Endothelial cell of umbilical vein (primary cell): ENCODE results near the gene COL5A1. TPM values are rescaled to one million over a fixed set of nuclear protein-coding genes. Genes with fewer than 3 reads are reported as not detected.

ENCODE experiments used
- BruUV-seq: library from RNA; stranded (reverse); fragments of 400-500 nt; replicated peaks from 2 replicates; lab custom pipeline; 2021; lab: Mats Ljungman, UMichigan
- CTCF ChIA-PET: fragments of 300-600, 350-600 bp; sonication (Branson Sonifier 250); formaldehyde crosslinking; loops from one replicate; lab custom pipeline; 2021; ENCODE audit warnings: antibody characterized with exemption, inconsistent platforms; lab: Charles Lee
- POLR2A ChIA-PET: fragments of 300-600, 350-600 bp; sonication (Branson Sonifier 250); formaldehyde crosslinking; loops from one replicate; lab custom pipeline; 2021; ENCODE audit warnings: antibody characterized with exemption, inconsistent platforms; lab: Charles Lee
- DNase-seq: peaks from one replicate; pipeline ENCODE4 v3.0.0-alpha.2; 2011; ENCODE audit warnings: low read depth, low spot score
- FAIRE-seq: peaks from 2 replicates; lab custom pipeline; 2011; peaks lifted over from hg19 to GRCh38; lab: Jason Lieb, UNC
- H2AFZ ChIP-seq: 2 replicates; pipeline ENCODE4 v1.6.0; 2012; ENCODE audit warnings: low read depth, low read length, control low read depth, inconsistent platforms
- H3K27ac ChIP-seq: 2 replicates; pipeline ENCODE4 v1.5.1; 2011; ENCODE audit warnings: low read depth, mild to moderate bottlenecking, control low read depth, low read length, moderate library complexity; ENCODE audit not compliant: insufficient read depth
- H3K27me3 ChIP-seq, 2 experiments: 2 replicates each; pipeline versions ENCODE4 v1.6.0 to v1.6.1; 2011; ENCODE audit warnings: low read length in 2 of 2, mixed read lengths in 1 of 2; ENCODE audit not compliant: control insufficient read depth in 2 of 2, insufficient read depth in 2 of 2
- H3K36me3 ChIP-seq, 2 experiments: 2 replicates in 1 of 2; 3 replicates in 1 of 2; pipeline ENCODE4 v1.5.1; 2011; ENCODE audit warnings: low read length in 2 of 2, mild to moderate bottlenecking in 1 of 2, moderate library complexity in 1 of 2; ENCODE audit not compliant: control insufficient read depth in 2 of 2, insufficient read depth in 2 of 2; ENCODE audit errors: extremely low read depth in 1 of 2
- H3K4me1 ChIP-seq: 3 replicates; pipeline ENCODE4 v1.5.1; 2011; ENCODE audit warnings: mild to moderate bottlenecking, low read length; ENCODE audit not compliant: control insufficient read depth, insufficient read depth; ENCODE audit errors: extremely low read depth
- H3K4me2 ChIP-seq: 2 replicates; pipeline ENCODE4 v1.6.1; 2011; ENCODE audit warnings: low read length, control low read depth, mixed read lengths; ENCODE audit not compliant: insufficient read depth
- H3K4me3 ChIP-seq, 3 experiments: fragments of 200-600 bp in 1 of 3; sonication (generic), shearing (Covaris generic) in 1 of 3; replicated peaks in 1 of 3; 2 replicates each; pipeline ENCODE4 v1.5.1; 2011 to 2016; ENCODE audit warnings: control low read depth in 3 of 3, low read length in 3 of 3, mild to moderate bottlenecking in 2 of 3, inconsistent platforms in 1 of 3, low read depth in 1 of 3, moderate library complexity in 1 of 3; ENCODE audit not compliant: insufficient read depth in 1 of 3
- H3K79me2 ChIP-seq: 2 replicates; pipeline ENCODE4 v1.6.0; 2012; ENCODE audit warnings: low read length, inconsistent platforms; ENCODE audit not compliant: control insufficient read depth, insufficient read depth
- H3K9ac ChIP-seq: replicated peaks from 2 replicates; pipeline ENCODE3; 2011; ENCODE audit warnings: low read length, control low read depth; ENCODE audit not compliant: insufficient read depth; ENCODE audit errors: extremely low read depth
- H3K9me1 ChIP-seq: replicated peaks from 3 replicates; pipeline ENCODE4 v1.6.0; 2011; ENCODE audit warnings: mild to moderate bottlenecking, low read length; ENCODE audit not compliant: control insufficient read depth, insufficient read depth; ENCODE audit errors: extremely low read depth
- H3K9me3 ChIP-seq: replicated peaks from 2 replicates; pipeline ENCODE4 v1.5.1; 2012; ENCODE audit warnings: low read length, inconsistent platforms; ENCODE audit not compliant: control insufficient read depth, insufficient read depth
- H4K20me1 ChIP-seq: replicated peaks from 2 replicates; pipeline ENCODE3; 2011; ENCODE audit warnings: mild to moderate bottlenecking, low read length; ENCODE audit not compliant: control insufficient read depth, insufficient read depth; ENCODE audit errors: extremely low read depth
- EZH2 ChIP-seq: IDR thresholded peaks from 2 replicates; pipeline ENCODE4 v1.6.1; 2012; ENCODE audit warnings: borderline replicate concordance, low read depth, mild to moderate bottlenecking, moderate library complexity, low read length, inconsistent platforms; ENCODE audit not compliant: severe bottlenecking
- FOS ChIP-seq: IDR thresholded peaks from 2 replicates; pipeline ENCODE4 v1.6.1; 2011; ENCODE audit warnings: mild to moderate bottlenecking, low read length, moderate library complexity, borderline replicate concordance; ENCODE audit not compliant: insufficient read depth
- GATA2 ChIP-seq: IDR thresholded peaks from 2 replicates; pipeline ENCODE4 v1.7.0; 2011; ENCODE audit warnings: low read depth, mild to moderate bottlenecking, moderate library complexity, mixed read lengths, low read length; ENCODE audit not compliant: insufficient read length, insufficient read depth
- JUN ChIP-seq: IDR thresholded peaks from 2 replicates; pipeline ENCODE4 v1.6.1; 2011; ENCODE audit warnings: borderline replicate concordance, low read depth; ENCODE audit not compliant: insufficient read length, insufficient read depth
- MYC ChIP-seq: IDR thresholded peaks from one replicate; pipeline ENCODE4 v1.6.1; 2011; ENCODE audit warnings: mild to moderate bottlenecking, low read depth, low read length
- POLR2A ChIP-seq: IDR thresholded peaks from 2 replicates; pipeline ENCODE4 v1.6.1; 2012; ENCODE audit warnings: low read depth, mild to moderate bottlenecking, control low read depth, low read length
- POLR2AphosphoS5 ChIP-seq: IDR thresholded peaks from 2 replicates; pipeline ENCODE4 v1.6.1; 2012; ENCODE audit warnings: low read depth, mild to moderate bottlenecking, control low read depth, low read length, moderate library complexity; ENCODE audit not compliant: insufficient read depth
- dilution Hi-C: fragments of 300-500 bp; cut with MboI; formaldehyde crosslinking; loops from one replicate; pipeline ENCODE4 v1.15.0; 2019; ENCODE audit warnings: low sequenced_read_pairs; ENCODE audit not compliant: extremely low pct_ligation_motif_present
- intact Hi-C: fragments of 100-400 bp; cut with micrococcal nuclease; formaldehyde crosslinking; loops from one replicate; pipeline ENCODE4 v1.10.0; 2022
- polyA plus RNA-seq, 4 experiments: library from polyadenylated mRNA; depleted of rRNA in 3 of 4; stranded (reverse) in 3 of 4; unstranded in 1 of 4; fragments of >200 nt; gene quantifications; 2 replicates each; pipeline versions ENCODE4 v1.2.1 to v1.2.3, GENCODE V29; 2011 to 2012; ENCODE audit warnings: missing spikeins in 1 of 4
- total RNA-seq: library from RNA; stranded (reverse); gene quantifications from 2 replicates; pipeline ENCODE4 v1.2.3, GENCODE V29; 2021
- TF ChIP-seq, protein P1 (sequence below), 2 donors: IDR thresholded peaks; 1 replicate in 1 of 2; 2 replicates in 1 of 2; pipeline ENCODE4 v1.5.1; 2011; ENCODE audit warnings: low read length in 2 of 2, mild to moderate bottlenecking in 2 of 2, moderate library complexity in 2 of 2, control low read depth in 1 of 2, inconsistent platforms in 1 of 2, low read depth in 1 of 2; ENCODE audit not compliant: insufficient read depth in 1 of 2; ENCODE audit errors: extremely low read depth in 1 of 2
- TF ChIP-seq, protein P2 (sequence below): IDR thresholded peaks from 2 replicates; pipeline ENCODE4 v1.6.1; 2011; ENCODE audit not compliant: insufficient read depth, insufficient read length

Gene COL5A1
- total and polyA plus RNA-seq, 2 donors (not counting 3 experiments of a cell fraction or from before 2014, with no cell fraction given), result 97.4 to 175 TPM

GRCh38 chr9:134655101-134655500 lies 13.5 kb downstream of the COL5A1 start:
- Histone ChIP-seq H4K20me1 (no peaks in the 10 kb centered on the region), H3K36me3 (peaks cover 0 to 2% of the 10 kb centered on the region in 2 experiments), H3K27me3 (no peaks in the 10 kb centered on the region), H3K4me3 (no peak overlapping the region), H3K9ac (no peak overlapping the region), H2AFZ (no peak overlapping the region), H3K9me3 (no peaks in the 10 kb centered on the region), H3K9me1 (no peaks in the 10 kb centered on the region), H3K4me2 (no peak overlapping the region), H3K79me2 (peaks cover 12% of the 10 kb centered on the region), H3K4me1 (no peaks in the 10 kb centered on the region), H3K27ac (no peak overlapping the region)
- intact Hi-C loops (no loop called here), dilution Hi-C loops (no loop called here)
- FAIRE-seq (no peak), DNase-seq (no peak)
- ChIA-PET CTCF (interaction anchor here (1.6 to 2.5 kb wide), 2 partner anchors 9 to 205 kb away, joined by 5 to 16 read pairs; no protein-coding TSS in a partner anchor), POLR2A (no interaction called here)
- TF ChIP-seq, protein P1, sequence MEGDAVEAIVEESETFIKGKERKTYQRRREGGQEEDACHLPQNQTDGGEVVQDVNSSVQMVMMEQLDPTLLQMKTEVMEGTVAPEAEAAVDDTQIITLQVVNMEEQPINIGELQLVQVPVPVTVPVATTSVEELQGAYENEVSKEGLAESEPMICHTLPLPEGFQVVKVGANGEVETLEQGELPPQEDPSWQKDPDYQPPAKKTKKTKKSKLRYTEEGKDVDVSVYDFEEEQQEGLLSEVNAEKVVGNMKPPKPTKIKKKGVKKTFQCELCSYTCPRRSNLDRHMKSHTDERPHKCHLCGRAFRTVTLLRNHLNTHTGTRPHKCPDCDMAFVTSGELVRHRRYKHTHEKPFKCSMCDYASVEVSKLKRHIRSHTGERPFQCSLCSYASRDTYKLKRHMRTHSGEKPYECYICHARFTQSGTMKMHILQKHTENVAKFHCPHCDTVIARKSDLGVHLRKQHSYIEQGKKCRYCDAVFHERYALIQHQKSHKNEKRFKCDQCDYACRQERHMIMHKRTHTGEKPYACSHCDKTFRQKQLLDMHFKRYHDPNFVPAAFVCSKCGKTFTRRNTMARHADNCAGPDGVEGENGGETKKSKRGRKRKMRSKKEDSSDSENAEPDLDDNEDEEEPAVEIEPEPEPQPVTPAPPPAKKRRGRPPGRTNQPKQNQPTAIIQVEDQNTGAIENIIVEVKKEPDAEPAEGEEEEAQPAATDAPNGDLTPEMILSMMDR (IDR thresholded peaks at IDR 0.05; ENCODE audit: extremely low read depth in 1 of 2, insufficient read depth in 1 of 2, low read depth in 1 of 2, low read length in 2 of 2), result no peak
- TF ChIP-seq GATA2, result no peak
- no peak for TF ChIP-seq POLR2AphosphoS5
- TF ChIP-seq JUN, result no peak
- TF ChIP-seq POLR2A, result no peak
- no peak for TF ChIP-seq MYC
- TF ChIP-seq, protein P2, sequence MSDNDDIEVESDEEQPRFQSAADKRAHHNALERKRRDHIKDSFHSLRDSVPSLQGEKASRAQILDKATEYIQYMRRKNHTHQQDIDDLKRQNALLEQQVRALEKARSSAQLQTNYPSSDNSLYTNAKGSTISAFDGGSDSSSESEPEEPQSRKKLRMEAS, result no peak
- no peak for TF ChIP-seq EZH2
- no peak for TF ChIP-seq FOS
- no TSS peak for BruUV-seq
